ENCODE data around the gene VPS8.

DNA sequence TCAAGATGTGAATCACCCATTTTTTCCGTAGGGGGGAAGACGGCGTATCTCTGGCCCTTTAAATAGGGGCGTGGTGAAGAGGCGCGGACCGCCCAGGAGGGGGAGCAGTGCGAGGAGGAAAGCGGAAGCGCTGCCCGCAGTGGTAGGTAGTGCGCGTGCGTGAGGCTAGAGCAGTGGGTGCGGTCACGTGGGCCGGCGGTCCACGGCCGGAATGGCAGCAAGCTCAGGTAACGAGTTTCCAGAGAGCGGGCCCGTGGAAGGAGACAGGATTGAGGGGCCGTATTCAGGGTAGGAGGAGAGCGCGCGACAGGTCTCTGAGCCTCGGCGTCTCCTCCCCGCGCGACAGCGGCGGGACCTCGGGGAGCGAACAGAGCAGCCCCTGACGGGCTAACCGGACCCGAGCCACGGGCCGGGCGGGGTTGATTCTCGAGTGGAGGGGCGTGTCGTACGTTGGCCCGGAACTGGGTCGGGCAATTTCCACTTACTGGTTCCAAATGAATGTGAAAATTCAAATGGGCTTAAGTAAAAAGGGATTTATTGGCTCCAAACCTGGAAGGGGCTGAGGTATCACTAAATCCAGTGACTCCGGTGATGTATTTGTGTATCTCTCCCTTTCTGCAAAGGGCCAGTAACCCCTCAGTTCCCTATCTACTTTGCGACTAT lies at the start of gene VPS8:
- TF ChIP-seq YY1 (IDR thresholded peaks at IDR 0.05) (peak; percentile 93), CTCF (IDR thresholded peaks at IDR 0.05; ENCODE audit: low read depth, low read length, missing input control) (peak; percentile 64), ATF3 (IDR thresholded peaks at IDR 0.05) (no peak), JUND (IDR thresholded peaks at IDR 0.05) (no peak), GABPA (IDR thresholded peaks at IDR 0.05 in 1 of 2, conservative IDR thresholded peaks at IDR 0.05 in 1 of 2) (peak in 1 of 2 donors; percentile 85), ZBTB33 (IDR thresholded peaks at IDR 0.05) (no peak), FOXA2 (IDR thresholded peaks at IDR 0.05) (no peak), TAF1 (conservative IDR thresholded peaks at IDR 0.05) (no peak), RXRA (IDR thresholded peaks at IDR 0.05) (no peak), MAX (IDR thresholded peaks at IDR 0.05) (peak; percentile 71), HNF4A (conservative IDR thresholded peaks at IDR 0.05) (no peak)
- TF ChIP-seq, protein P1, sequence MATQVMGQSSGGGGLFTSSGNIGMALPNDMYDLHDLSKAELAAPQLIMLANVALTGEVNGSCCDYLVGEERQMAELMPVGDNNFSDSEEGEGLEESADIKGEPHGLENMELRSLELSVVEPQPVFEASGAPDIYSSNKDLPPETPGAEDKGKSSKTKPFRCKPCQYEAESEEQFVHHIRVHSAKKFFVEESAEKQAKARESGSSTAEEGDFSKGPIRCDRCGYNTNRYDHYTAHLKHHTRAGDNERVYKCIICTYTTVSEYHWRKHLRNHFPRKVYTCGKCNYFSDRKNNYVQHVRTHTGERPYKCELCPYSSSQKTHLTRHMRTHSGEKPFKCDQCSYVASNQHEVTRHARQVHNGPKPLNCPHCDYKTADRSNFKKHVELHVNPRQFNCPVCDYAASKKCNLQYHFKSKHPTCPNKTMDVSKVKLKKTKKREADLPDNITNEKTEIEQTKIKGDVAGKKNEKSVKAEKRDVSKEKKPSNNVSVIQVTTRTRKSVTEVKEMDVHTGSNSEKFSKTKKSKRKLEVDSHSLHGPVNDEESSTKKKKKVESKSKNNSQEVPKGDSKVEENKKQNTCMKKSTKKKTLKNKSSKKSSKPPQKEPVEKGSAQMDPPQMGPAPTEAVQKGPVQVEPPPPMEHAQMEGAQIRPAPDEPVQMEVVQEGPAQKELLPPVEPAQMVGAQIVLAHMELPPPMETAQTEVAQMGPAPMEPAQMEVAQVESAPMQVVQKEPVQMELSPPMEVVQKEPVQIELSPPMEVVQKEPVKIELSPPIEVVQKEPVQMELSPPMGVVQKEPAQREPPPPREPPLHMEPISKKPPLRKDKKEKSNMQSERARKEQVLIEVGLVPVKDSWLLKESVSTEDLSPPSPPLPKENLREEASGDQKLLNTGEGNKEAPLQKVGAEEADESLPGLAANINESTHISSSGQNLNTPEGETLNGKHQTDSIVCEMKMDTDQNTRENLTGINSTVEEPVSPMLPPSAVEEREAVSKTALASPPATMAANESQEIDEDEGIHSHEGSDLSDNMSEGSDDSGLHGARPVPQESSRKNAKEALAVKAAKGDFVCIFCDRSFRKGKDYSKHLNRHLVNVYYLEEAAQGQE (IDR thresholded peaks at IDR 0.05): no peak

Data from liver (tissue), 3 donors.